Activated CD8-positive, alpha-beta memory T cell treated with anti-CD3 and anti-CD28 coated beads for 24 hours (primary cell): ENCODE measurements around the gene ARHGAP40.
"Not testable (repeated sequence)": the region's sequence is repeated elsewhere in the genome, so short reads cannot be mapped to it uniquely, and the experiment has no call there.

Experiments
- DNase-seq: peaks from one replicate; pipeline ENCODE4 v3.0.0-alpha.2; 2020

The ARHGAP40 gene

DNA sequence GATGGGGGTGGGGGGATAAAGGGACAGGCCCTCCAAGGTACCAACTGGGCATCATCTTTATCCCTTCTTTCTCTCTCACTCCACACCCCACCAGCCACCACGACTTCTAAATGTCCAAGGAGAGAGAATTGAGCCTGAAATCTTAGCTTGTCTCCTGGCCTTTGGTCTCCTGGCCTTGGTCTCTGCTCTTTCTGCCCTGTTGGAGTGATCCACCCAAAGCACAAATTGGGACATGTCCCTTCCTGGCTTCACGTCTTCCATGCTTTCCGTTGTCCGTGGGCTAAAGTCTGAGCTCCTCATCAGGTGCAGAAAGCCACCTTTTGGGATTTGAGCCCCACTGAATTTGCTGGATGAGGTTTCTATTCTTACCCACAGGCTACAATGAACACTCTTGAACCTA is 12.3 kb upstream of the ARHGAP40 start:
- no peak for DNase-seq

GRCh38 chr20:38589967-38590675 is 11.5 kb upstream of the ARHGAP40 start:
- no peak for DNase-seq

DNA sequence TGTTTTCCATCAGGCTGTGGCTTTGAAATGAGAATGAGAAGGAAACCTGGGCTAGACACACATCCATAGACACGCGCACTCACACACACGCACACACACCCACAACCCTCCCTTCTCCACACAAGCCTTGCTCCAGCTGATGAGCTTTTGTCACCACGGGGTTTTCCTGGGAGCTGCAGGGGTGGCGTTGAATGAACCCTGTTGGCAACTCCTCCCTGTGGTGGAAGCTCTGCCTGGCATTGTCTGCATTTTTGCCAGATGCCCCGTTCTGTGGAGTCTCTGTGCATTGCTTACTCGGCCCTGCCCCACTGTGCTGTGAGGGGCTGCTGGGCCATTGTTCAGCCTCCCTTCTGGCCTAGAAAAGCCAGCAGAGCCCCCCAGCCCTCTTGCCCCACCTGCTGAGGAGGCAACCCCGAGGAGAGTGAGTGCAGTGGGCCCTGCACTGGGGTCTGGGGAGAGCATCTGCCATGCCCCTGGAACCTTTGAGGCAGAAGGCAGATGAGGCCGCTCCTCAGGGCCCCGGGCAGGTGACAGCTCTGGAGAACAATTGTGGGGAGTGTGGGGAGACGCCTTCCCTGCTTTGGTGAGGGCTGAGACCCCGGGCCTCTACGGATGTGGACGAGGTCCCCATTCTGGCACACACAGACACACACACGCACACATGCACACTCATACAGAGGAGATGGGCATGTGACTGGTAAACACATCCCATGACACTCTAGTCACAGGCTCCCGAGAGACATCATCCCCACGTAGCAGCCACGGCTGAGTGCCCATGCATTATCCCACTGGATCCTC is 10.7 kb upstream of the ARHGAP40 start:
- no peak for DNase-seq

DNA sequence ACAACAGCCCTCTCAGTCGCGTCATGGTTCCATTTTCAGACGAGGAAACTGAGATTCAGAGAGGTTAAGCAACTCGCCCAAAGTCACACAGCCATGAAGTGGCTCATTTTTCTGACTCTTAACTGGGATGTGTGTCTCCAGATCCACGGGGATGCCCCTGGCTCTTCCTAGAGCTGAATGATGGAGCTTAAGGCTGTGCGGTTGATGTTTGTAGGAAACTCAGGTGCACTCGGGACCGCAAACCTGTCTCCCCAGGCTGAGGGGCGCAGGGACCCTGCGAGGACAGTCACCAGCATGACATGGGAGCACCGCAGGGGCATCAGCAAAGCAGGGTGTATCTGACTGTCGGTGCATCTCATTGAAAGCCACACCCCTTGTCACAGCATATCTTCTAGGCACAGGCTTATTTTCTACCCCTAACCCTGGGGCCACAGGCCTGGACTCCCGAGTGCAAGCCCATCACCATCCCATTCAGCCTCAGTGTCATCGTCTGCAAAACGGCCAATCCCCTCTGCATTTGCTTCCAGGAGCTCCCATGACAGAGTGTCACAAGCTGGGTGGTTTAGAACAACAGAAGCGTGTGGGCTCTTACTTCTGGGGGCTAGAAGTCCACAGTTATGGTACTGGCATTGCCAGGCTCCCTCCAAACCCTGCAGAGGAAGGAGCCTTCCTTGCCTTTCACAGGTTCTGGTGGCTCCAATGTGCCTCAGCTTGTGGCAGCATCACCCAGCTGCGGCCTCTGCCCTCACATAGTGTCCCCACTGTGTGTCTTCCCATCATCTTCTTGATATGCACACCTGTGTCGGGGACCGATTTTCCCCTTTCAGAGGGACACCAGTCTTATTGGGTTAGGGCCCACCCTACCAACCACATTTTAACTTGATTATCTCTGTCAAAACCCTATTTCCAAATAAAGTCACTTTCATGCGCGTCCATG is 9.9 kb upstream of the ARHGAP40 start:
- no peak for DNase-seq

- DNase-seq: not testable (repeated sequence)
Observed at GRCh38 chr20:38592411-38592790, 9.2 kb upstream of the ARHGAP40 start.

- not testable (repeated sequence) for DNase-seq
Observed at GRCh38 chr20:38594281-38594680, 7.3 kb upstream of the ARHGAP40 start.

GRCh38 chr20:38595886-38596285 is 5.7 kb upstream of the ARHGAP40 start:
- DNase-seq: not testable (repeated sequence)

- no peak for DNase-seq
Observed at GRCh38 chr20:38599410-38599882, 2.2 kb upstream of the ARHGAP40 start.

GRCh38 chr20:38600057-38600456 is 1.6 kb upstream of the ARHGAP40 start:
- DNase-seq: no peak

DNA sequence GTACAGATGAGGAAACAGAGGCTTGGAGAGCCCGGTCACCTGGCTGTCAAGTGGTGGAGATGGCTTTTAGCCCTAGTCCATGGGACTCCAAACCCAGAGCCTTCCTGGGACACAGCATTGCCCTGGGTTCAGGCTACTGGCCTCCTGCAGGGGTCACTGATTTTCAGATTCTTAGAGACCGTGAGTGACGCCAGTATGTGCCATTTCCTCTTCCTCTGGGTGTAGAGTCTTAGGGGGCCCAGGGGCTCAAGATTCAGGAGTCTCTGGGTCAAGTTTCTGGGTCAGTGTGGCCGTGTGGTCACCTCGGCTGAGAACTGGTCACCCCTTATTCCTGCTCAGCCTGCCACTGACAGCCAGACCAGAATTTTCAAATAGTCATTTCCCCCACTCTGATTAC is 574 bp downstream of the ARHGAP40 start:
- no peak for DNase-seq

DNA sequence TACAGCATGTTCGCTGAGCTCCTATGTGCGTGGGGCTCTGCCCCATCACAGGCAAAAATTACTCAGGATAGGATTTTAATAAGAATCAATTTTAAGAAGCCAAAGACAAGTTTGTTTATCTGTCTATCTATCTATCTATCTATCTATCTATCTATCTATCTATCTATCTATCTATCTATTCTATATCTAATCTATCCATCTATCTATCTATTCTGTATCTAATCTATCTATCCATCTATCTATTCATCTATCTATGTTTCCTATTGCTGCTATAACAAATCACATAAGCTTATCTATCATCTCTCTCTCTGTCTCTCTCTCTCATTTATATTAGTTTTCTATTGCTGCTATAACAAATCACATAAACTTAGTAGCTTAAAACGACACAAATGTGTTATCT is 1.7 kb downstream of the ARHGAP40 start:
- no peak for DNase-seq

GRCh38 chr20:38604873-38605303 is 3.3 kb downstream of the ARHGAP40 start:
- no peak for DNase-seq

GRCh38 chr20:38607351-38607750 is 5.7 kb downstream of the ARHGAP40 start:
- DNase-seq: no peak

- no peak for DNase-seq
Observed at GRCh38 chr20:38608188-38608587, 6.6 kb downstream of the ARHGAP40 start.

GRCh38 chr20:38609815-38610214 is 8.2 kb downstream of the ARHGAP40 start:
- DNase-seq: no peak

GRCh38 chr20:38610521-38610920 is 8.9 kb downstream of the ARHGAP40 start:
- no peak for DNase-seq

- DNase-seq: no peak
Observed at GRCh38 chr20:38612751-38613515, 11.3 kb downstream of the ARHGAP40 start.

GRCh38 chr20:38615283-38615682 is 13.7 kb downstream of the ARHGAP40 start:
- no peak for DNase-seq

GRCh38 chr20:38616457-38616856 is 14.8 kb downstream of the ARHGAP40 start:
- DNase-seq: no peak

GRCh38 chr20:38617011-38617829 is 15.6 kb downstream of the ARHGAP40 start:
- no peak for DNase-seq

GRCh38 chr20:38617830-38618196 is 16.2 kb downstream of the ARHGAP40 start:
- DNase-seq: no peak
